CD14-positive monocyte (primary cell): ENCODE results near the gene RBFOX1. TPM values are rescaled to one million over a fixed set of nuclear protein-coding genes. Genes with fewer than 3 reads are reported as not detected.

Experiments
- DNase-seq, 3 donors: peaks; one replicate each; pipeline ENCODE4 v3.0.0-alpha.2; 2011 to 2022
- H2AFZ ChIP-seq: 2 replicates; pipeline ENCODE4 v1.6.0; 2012; ENCODE audit warnings: mild to moderate bottlenecking, low read depth, low read length, inconsistent platforms; ENCODE audit not compliant: insufficient read depth, poor library complexity, severe bottlenecking
- H3K27ac ChIP-seq, 2 donors: 1 replicate in 1 of 2; 2 replicates in 1 of 2; pipeline ENCODE4 v1.5.1; 2012 to 2013; ENCODE audit warnings: low read length in 2 of 2, control low read depth in 1 of 2, inconsistent platforms in 1 of 2, low read depth in 1 of 2, mild to moderate bottlenecking in 1 of 2
- H3K27me3 ChIP-seq, 2 donors: one replicate each; pipeline versions ENCODE4 v1.6.0 to v1.6.1; 2011 to 2013; ENCODE audit warnings: low read length in 2 of 2; ENCODE audit not compliant: control insufficient read depth in 2 of 2, insufficient read depth in 2 of 2
- H3K36me3 ChIP-seq, 2 donors: replicated peaks in 1 of 2; 1 replicate in 1 of 2; 2 replicates in 1 of 2; pipeline versions ENCODE4 v1.5.1 to v1.6.1; 2012 to 2013; ENCODE audit warnings: low read length in 2 of 2, control low read depth in 1 of 2, inconsistent platforms in 1 of 2, mild to moderate bottlenecking in 1 of 2; ENCODE audit not compliant: insufficient read depth in 2 of 2, control insufficient read depth in 1 of 2
- H3K4me1 ChIP-seq, 2 donors: 1 replicate in 1 of 2; 2 replicates in 1 of 2; pipeline versions ENCODE4 v1.5.1 to v1.6.1; 2012 to 2013; ENCODE audit warnings: low read length in 2 of 2, control low read depth in 1 of 2, inconsistent platforms in 1 of 2, mild to moderate bottlenecking in 1 of 2, moderate library complexity in 1 of 2; ENCODE audit not compliant: insufficient read depth in 2 of 2, control insufficient read depth in 1 of 2
- H3K4me2 ChIP-seq: replicated peaks from 2 replicates; pipeline ENCODE3; 2012; ENCODE audit warnings: low read length, moderate library complexity, mild to moderate bottlenecking; ENCODE audit not compliant: poor library complexity, severe bottlenecking; ENCODE audit errors: extremely low read depth
- H3K4me3 ChIP-seq, 3 experiments: fragments of 200-600 bp in 1 of 3; sonication (generic) in 1 of 3; replicated peaks in 1 of 3; 1 replicate in 2 of 3; 2 replicates in 1 of 3; pipeline ENCODE4 v1.5.1; 2011 to 2013; ENCODE audit warnings: low read length in 3 of 3, mild to moderate bottlenecking in 3 of 3, control low read depth in 2 of 3, low read depth in 2 of 3, inconsistent platforms in 1 of 3, moderate library complexity in 1 of 3
- H3K79me2 ChIP-seq: 2 replicates; pipeline ENCODE4 v1.6.0; 2012; ENCODE audit warnings: mild to moderate bottlenecking, control low read depth, inconsistent platforms, low read length, moderate library complexity; ENCODE audit not compliant: insufficient read depth
- H3K9ac ChIP-seq: 2 replicates; pipeline ENCODE4 v1.6.0; 2017; ENCODE audit warnings: low read length, mild to moderate bottlenecking; ENCODE audit not compliant: insufficient read depth, poor library complexity, severe bottlenecking
- H3K9me3 ChIP-seq, 2 donors: replicated peaks in 1 of 2; 1 replicate in 1 of 2; 2 replicates in 1 of 2; pipeline versions ENCODE4 v1.5.1 to v1.6.1; 2012 to 2013; ENCODE audit warnings: low read length in 2 of 2, control low read depth in 1 of 2; ENCODE audit not compliant: control insufficient read depth in 1 of 2, insufficient read depth in 1 of 2
- H4K20me1 ChIP-seq: 2 replicates; pipeline ENCODE4 v1.6.0; 2012; ENCODE audit warnings: mild to moderate bottlenecking, low read length, control low read depth, moderate library complexity; ENCODE audit not compliant: insufficient read depth
- H3K27ac Mint-ChIP-seq, 7 donors: one replicate each; pipeline ENCODE4 v1.8.0; 2020; ENCODE audit warnings: mild to moderate bottlenecking in 7 of 7, mixed read lengths in 7 of 7, moderate library complexity in 6 of 7, inconsistent platforms in 2 of 7
- H3K27me3 Mint-ChIP-seq, 3 donors: one replicate each; pipeline ENCODE4 v1.8.0; 2021 to 2022; ENCODE audit warnings: low read depth in 3 of 3, mild to moderate bottlenecking in 3 of 3, mixed read lengths in 3 of 3, moderate library complexity in 3 of 3, inconsistent platforms in 1 of 3
- H3K36me3 Mint-ChIP-seq, 2 donors: one replicate each; pipeline ENCODE4 v1.8.0; 2020; ENCODE audit warnings: mixed read lengths in 2 of 2, inconsistent platforms in 1 of 2, mild to moderate bottlenecking in 1 of 2
- H3K4me1 Mint-ChIP-seq: one replicate; pipeline ENCODE4 v1.8.0; 2020; ENCODE audit warnings: mild to moderate bottlenecking, mixed read lengths
- H3K4me3 Mint-ChIP-seq, 2 donors: one replicate each; pipeline ENCODE4 v1.8.0; 2020; ENCODE audit warnings: mild to moderate bottlenecking in 2 of 2, mixed read lengths in 2 of 2, moderate library complexity in 1 of 2
- H3K9me3 Mint-ChIP-seq, 7 donors: one replicate each; pipeline ENCODE4 v1.8.0; 2020 to 2022; ENCODE audit warnings: mixed read lengths in 7 of 7, mild to moderate bottlenecking in 6 of 7, moderate library complexity in 6 of 7, inconsistent platforms in 2 of 7
- CTCF ChIP-seq: fragments of 200-600 bp; IDR thresholded peaks from one replicate; pipeline ENCODE4 v1.8.0; 2022; ENCODE audit warnings: antibody characterized with exemption, mild to moderate bottlenecking
- WGBS: methylation state at CpG from one replicate; pipeline ENCODE4 v1.1.5; 2013; ENCODE audit warnings: missing lambda C conversion rate; ENCODE audit not compliant: insufficient coverage; 5-methylcytosine and 5-hydroxymethylcytosine counted together
- intact Hi-C, 2 donors: fragments of 100-400 bp; cut with micrococcal nuclease; formaldehyde crosslinking; loops; one replicate each; pipeline versions ENCODE4 v1.15.0 to v1.15.1; 2023
- polyA plus RNA-seq, 3 donors: library from polyadenylated mRNA; depleted of rRNA in 1 of 3; unstranded in 2 of 3; stranded (reverse) in 1 of 3; fragments of 300-500 nt in 2 of 3; fragments of >200 nt in 1 of 3; fragmentation: Illumina TruSeq in 2 of 3; gene quantifications; 1 replicate in 2 of 3; 2 replicates in 1 of 3; pipeline ENCODE4 v1.2.3, GENCODE V29; 2012 to 2021

RBFOX1 gene
- polyA plus RNA-seq, 3 donors = not detected

- no peaks in the 10 kb centered on the region for H3K36me3 ChIP-seq
- no peak overlapping the region for H3K4me3 ChIP-seq
- Mint-ChIP-seq H3K27me3 (peaks cover 3 to 17% (median 11%) of the 10 kb centered on the region in 3 donors), H3K27ac (no peak overlapping the region), H3K36me3 (no peaks in the 10 kb centered on the region), H3K4me3 (no peak overlapping the region), H3K4me1 (no peaks in the 10 kb centered on the region), H3K9me3 (peaks cover 0 to 3% (median 0%) of the 10 kb centered on the region in 7 donors)
- no peak overlapping the region for H3K9ac ChIP-seq
- H3K27me3 ChIP-seq = peaks cover 0 to 6% of the 10 kb centered on the region in 2 donors
- H3K4me2 ChIP-seq = no peak overlapping the region
- no peaks in the 10 kb centered on the region for H3K9me3 ChIP-seq
- no peak for TF ChIP-seq CTCF
- no CpG with 5 or more reads among the region's 1 CpG for WGBS
- no peaks in the 10 kb centered on the region for H3K4me1 ChIP-seq
- H4K20me1 ChIP-seq = no peaks in the 10 kb centered on the region
- intact Hi-C loops = no loop called here
- H2AFZ ChIP-seq = no peak overlapping the region
- no peaks in the 10 kb centered on the region for H3K79me2 ChIP-seq
- no peak overlapping the region for H3K27ac ChIP-seq
- DNase-seq = no peak
These were observed 16.8 kb upstream of the RBFOX1 start for GRCh38 chr16:7315813-7316212.

GRCh38 chr16:7316281-7316888 is 16.3 kb upstream of the RBFOX1 start:
- Histone ChIP-seq H3K79me2 (no peaks in the 10 kb centered on the region), H3K4me2 (no peak overlapping the region), H4K20me1 (no peaks in the 10 kb centered on the region), H3K4me1 (no peaks in the 10 kb centered on the region), H3K9me3 (no peaks in the 10 kb centered on the region), H3K27me3 (peaks cover 0 to 6% of the 10 kb centered on the region in 2 donors), H3K27ac (no peak overlapping the region), H3K4me3 (no peak overlapping the region), H3K9ac (no peak overlapping the region), H3K36me3 (no peaks in the 10 kb centered on the region), H2AFZ (no peak overlapping the region)
- H3K36me3 Mint-ChIP-seq = no peaks in the 10 kb centered on the region
- TF ChIP-seq CTCF = no peak
- H3K4me1 Mint-ChIP-seq = no peaks in the 10 kb centered on the region
- peaks cover 0 to 3% (median 0%) of the 10 kb centered on the region in 7 donors for H3K9me3 Mint-ChIP-seq
- H3K27ac Mint-ChIP-seq = no peak overlapping the region
- no peak overlapping the region for H3K4me3 Mint-ChIP-seq
- intact Hi-C loops = no loop called here
- no peak for DNase-seq
- peaks cover 3 to 14% (median 11%) of the 10 kb centered on the region in 3 donors for H3K27me3 Mint-ChIP-seq
